ENCODE data around the gene POM121L2. TPM values are rescaled to one million over a fixed set of nuclear protein-coding genes. Genes with fewer than 3 reads are reported as not detected.
A peak's percentile ranks its signal among the peaks of the same experiment; 100 is the strongest.

POM121L2 gene
- total and polyA plus RNA-seq, 9 of the 15 experiments (the other 6 are each of a cell fraction or from before 2014, with no cell fraction given), result 0.23 to 0.45 TPM; not detected in 7

GRCh38 chr6:27287751-27288135, 24.3 kb downstream of the POM121L2 start (continued):
- TF ChIP-seq HINFP (tag; conservative IDR thresholded peaks at IDR 0.05; ENCODE audit: low read depth) (no peak), ZFP30 (CRISPR knock-in tag; IDR thresholded peaks at IDR 0.05; ENCODE audit: borderline replicate concordance) (no peak), NFRKB (IDR thresholded peaks at IDR 0.05; ENCODE audit: low read depth) (0 out of 2 replicates have a peak, but pooled peaks have one; percentile 16), POLR2AphosphoS2 (IDR thresholded peaks at IDR 0.05; ENCODE audit: low read length) (no peak), FOXJ2 (tag; IDR thresholded peaks at IDR 0.05) (0 out of 2 replicates have a peak, but pooled peaks have one; percentile 7), KDM2B (CRISPR knock-in tag; IDR thresholded peaks at IDR 0.05) (no peak), ZNF146 (CRISPR knock-in tag; IDR thresholded peaks at IDR 0.05; ENCODE audit: unreplicated experiment) (no peak), ZMIZ1 (IDR thresholded peaks at IDR 0.05; ENCODE audit: low read depth in 2 of 2, low read length in 2 of 2) (no peak), ZNF282 (CRISPR knock-in tag; IDR thresholded peaks at IDR 0.05) (no peak), BCLAF1 (IDR thresholded peaks at IDR 0.05; ENCODE audit: borderline replicate concordance in 1 of 2, control insufficient read depth in 1 of 2, low read depth in 2 of 2, low read length in 1 of 2) (no peak), FOXM1 (IDR thresholded peaks at IDR 0.05; ENCODE audit: low read depth) (no peak), FOXM1 (CRISPR knock-in tag; IDR thresholded peaks at IDR 0.05; ENCODE audit: low read depth) (no peak), NBN (IDR thresholded peaks at IDR 0.05; ENCODE audit: low read depth) (0 out of 2 replicates have a peak, but pooled peaks have one; percentile 55), CHCHD3 (CRISPR knock-in tag; IDR thresholded peaks at IDR 0.05) (no peak), ZNF436 (CRISPR knock-in tag; IDR thresholded peaks at IDR 0.05) (no peak), U2AF2 (optimal IDR thresholded peaks at IDR 0.05; ENCODE audit: low read depth, low read length) (no peak), ZNF785 (CRISPR knock-in tag; IDR thresholded peaks at IDR 0.05) (no peak), CBFB (CRISPR knock-in tag; IDR thresholded peaks at IDR 0.05) (no peak), KLF16 (IDR thresholded peaks at IDR 0.05) (no peak), CCAR2 (IDR thresholded peaks at IDR 0.05; ENCODE audit: low read depth, low read length) (no peak), VEZF1 (CRISPR knock-in tag; IDR thresholded peaks at IDR 0.05) (0 out of 2 replicates have a peak, but pooled peaks have one; percentile 23)
